ENCODE results near the gene HOTAIR.

The HOTAIR gene

DNA sequence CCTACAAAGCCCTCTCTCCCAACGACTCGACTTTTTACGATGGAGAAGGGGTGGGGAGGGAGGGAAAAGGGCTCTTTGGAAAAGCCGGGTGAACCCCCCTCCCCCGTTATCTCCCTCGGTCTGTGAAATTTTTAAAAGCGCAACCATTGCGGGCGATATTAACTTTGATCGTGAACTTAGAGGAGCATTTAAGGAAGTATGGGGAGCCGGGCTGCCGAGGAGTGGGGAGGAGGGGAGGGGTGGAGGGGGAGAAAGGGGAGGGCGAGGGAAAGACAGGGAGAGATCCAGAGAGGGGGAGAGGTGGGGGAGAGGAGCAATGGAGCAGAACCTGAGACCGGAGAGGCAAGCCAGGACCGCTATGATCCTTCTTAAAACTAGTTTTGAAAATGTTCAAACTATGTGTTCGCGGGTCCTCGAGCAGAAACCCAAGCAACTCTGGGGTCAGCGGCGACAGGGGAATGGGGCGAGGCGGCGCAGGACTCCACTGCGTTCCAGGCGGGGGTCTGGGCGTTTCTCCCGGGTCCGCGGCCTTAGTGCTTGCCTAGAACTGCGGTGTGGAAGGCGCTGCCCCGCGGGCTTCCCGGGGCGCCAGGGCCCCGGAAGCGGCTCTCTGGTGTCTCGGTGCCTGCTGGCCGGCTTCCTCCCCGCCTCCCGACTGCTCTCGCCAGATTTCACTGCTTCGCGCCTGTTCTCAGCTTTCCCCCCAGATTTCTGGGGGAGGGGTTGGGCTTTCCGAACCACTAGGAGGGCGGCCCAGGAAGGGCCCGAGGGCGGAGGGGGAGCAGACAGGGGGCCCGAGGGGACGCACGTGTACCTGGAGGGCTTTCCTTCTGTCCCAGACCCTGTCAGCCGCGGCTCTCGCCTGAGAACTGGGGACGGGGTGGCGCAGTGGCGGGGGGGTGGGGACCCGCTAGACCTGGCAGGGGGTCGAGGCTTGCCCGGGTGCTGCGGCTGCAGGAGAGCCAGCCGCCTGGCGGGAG is at the start of gene HOTAIR:
HOTAIR (minus strand) TSS at position 871 of the 980 bp plus-strand sequence.
- TF ChIP-seq, protein P1, sequence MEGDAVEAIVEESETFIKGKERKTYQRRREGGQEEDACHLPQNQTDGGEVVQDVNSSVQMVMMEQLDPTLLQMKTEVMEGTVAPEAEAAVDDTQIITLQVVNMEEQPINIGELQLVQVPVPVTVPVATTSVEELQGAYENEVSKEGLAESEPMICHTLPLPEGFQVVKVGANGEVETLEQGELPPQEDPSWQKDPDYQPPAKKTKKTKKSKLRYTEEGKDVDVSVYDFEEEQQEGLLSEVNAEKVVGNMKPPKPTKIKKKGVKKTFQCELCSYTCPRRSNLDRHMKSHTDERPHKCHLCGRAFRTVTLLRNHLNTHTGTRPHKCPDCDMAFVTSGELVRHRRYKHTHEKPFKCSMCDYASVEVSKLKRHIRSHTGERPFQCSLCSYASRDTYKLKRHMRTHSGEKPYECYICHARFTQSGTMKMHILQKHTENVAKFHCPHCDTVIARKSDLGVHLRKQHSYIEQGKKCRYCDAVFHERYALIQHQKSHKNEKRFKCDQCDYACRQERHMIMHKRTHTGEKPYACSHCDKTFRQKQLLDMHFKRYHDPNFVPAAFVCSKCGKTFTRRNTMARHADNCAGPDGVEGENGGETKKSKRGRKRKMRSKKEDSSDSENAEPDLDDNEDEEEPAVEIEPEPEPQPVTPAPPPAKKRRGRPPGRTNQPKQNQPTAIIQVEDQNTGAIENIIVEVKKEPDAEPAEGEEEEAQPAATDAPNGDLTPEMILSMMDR (IDR thresholded peaks at IDR 0.05; ENCODE audit: low read length, missing control alignments): no peak
- no peak for DNase-seq (ENCODE audit: low read depth)
- H3K4me3 ChIP-seq (replicated peaks; ENCODE audit: low read depth, low read length): no peak within 1 kb of the TSS

DNA sequence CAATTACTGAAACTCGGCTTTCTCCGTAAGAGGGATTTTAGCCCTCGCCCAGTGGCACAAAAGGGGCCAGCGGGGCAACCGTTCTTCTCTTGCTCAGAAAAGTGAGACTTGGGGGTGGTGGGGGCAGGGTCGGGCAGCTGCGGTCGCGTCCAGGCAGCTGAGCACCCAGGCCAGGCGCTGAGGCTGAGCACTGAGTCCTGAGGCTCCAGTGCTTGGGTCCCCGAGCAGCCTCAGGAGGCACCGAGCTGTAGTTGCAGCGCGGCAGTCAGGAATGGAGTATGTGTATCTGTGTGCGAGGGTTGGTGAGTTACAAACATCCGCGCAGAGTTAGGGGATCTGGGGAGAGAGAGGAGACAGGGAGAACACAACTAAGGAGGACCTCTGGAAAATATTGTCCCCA is 49.4 kb upstream of the HOTAIR start:
- DNase-seq (ENCODE audit: low read depth): no peak
- no peak overlapping the region for H3K4me3 ChIP-seq (replicated peaks; ENCODE audit: low read depth, low read length)
- TF ChIP-seq, protein P1 (IDR thresholded peaks at IDR 0.05; ENCODE audit: low read length, missing control alignments): no peak

DNA sequence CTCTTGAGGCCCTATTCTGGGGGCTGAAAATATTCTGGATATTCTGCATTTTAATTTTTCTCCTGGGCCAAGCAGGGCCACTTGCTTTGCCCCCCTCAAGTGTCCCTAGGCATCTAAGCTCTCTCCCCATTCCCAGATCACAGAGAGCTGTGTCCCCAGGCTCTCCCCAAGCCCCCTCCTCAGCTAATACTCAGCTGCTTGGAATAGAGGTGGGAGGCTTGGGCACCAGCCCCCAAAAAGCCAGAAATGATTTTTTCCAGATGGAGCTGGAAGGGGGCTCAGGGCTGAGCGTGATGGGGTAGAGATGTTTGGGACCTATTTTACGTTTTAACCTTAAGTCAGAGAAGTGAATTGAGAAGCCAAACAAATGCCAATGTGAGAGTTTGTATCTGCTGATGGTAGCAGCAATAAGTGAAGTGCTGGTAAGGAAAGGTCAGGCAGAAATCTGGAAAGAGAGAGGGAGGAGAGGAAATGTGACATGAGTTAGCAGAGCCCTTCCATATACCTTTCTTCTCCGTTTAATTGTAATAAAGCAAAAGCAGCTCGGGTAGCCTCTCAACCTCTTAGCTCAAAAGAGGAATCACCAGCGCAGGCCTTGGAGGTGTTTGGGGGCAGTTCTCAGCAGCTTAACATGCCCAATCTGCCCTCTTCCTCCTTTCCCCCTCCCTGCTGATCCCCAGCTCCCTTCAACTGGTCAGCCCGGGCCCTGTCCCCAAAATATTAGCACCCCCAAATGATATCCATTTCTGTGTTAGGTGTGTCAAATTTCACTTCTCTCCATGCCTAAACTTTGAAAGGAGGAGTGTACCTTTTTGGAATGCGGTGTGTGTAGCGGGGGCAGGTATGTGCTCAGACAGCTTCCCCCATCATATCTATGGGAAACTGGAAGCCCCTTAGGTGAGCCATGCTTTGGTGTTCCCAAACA is 48.5 kb upstream of the HOTAIR start:
- no peak overlapping the region for H3K4me3 ChIP-seq (replicated peaks; ENCODE audit: low read depth, low read length)
- no peak for DNase-seq (ENCODE audit: low read depth)
- TF ChIP-seq, protein P1 (IDR thresholded peaks at IDR 0.05; ENCODE audit: low read length, missing control alignments): no peak

DNA sequence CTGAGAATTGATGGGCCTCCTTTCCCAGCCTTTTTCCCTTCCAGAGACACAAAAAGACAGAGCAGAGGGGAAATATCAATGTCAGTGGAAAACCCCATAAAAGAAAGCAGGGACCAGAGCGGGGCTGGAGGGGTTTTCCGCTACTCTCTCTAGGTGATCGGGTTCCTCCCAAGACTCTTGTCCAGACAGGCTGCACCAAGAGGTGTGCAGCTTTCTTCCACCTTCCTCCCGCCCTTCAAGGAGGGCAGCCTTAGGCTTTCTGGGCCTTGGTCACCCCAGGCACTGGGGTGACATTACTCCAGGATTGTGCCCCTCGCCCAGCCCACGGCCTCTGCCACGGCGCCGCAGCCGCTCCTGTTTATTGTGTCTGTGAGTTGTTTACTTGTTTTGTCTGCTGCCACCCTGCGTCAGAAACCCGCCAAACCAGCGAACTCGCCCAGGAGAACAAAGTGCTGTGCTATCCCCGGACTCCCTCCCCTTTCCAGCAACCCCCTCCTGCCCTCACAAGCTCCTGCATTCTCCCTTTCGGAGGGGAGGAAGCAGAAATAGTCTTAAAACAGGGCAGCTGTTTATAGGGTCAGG is 46.8 kb upstream of the HOTAIR start:
- TF ChIP-seq, protein P1 (IDR thresholded peaks at IDR 0.05; ENCODE audit: low read length, missing control alignments): no peak
- DNase-seq (ENCODE audit: low read depth): no peak
- H3K4me3 ChIP-seq (replicated peaks; ENCODE audit: low read depth, low read length): no peak overlapping the region

DNA sequence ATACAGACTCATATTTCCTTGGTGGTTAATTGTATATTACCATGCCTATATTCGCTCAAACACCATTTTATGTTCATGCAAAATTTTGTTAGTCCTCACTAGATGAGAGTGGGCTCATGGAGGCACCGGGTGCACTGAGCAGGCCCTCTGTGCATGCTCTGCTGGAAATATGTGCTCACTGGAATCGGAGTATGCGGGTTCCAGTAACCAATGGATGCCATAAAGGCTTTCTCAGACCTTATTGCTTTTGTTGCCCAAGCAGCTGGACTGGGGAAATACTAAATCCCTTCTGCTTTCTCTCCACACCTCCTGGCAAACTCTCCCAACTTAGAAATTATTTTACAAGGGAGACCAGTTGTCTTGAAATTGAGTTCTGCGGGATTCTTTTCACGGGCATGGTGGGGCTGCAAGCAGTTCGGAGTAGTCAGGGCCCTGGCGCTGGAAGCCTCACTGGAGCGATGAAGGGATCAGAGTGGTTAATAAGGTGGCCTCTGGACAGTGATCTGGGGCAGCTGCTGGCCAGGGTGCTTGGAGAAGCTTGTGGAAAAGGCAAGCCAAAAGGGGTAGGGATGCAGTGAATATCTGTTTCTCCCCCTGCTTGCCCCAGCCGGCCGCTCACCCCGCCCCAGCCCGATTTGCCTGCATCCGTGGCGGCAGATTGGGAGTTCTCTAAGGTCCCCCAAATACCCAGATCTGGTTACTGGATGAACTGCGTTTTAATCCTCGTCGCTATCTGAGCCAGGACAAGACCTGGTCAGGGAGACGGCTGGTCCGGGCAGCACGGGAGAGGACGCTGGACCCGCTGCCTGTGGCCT is 46.0 kb upstream of the HOTAIR start:
- no peak for DNase-seq (ENCODE audit: low read depth)
- TF ChIP-seq, protein P1 (IDR thresholded peaks at IDR 0.05; ENCODE audit: low read length, missing control alignments): no peak
- no peak overlapping the region for H3K4me3 ChIP-seq (replicated peaks; ENCODE audit: low read depth, low read length)

Measured in fibroblast of pulmonary artery (primary cell).